Uterus (tissue), 2 donors: ENCODE results near the gene TLE5.

ENCODE experiments used
- POLR2A ChIP-seq, 2 donors: fragments of 450-650 bp; IDR thresholded peaks; one replicate each; pipeline ENCODE4 v1.6.1; 2016; ENCODE audit warnings: antibody characterized with exemption in 2 of 2, mild to moderate bottlenecking in 1 of 2, moderate library complexity in 1 of 2
- TF ChIP-seq, protein P1 (sequence below), 4 experiments: fragments of 200-600 bp in 2 of 4; fragments of 450-650 bp in 2 of 4; sonication (generic) in 2 of 4; IDR thresholded peaks; one replicate each; pipeline ENCODE4 v1.5.1; 2016 to 2019; ENCODE audit warnings: antibody characterized with exemption in 4 of 4, mild to moderate bottlenecking in 2 of 4, moderate library complexity in 1 of 4

DNA sequence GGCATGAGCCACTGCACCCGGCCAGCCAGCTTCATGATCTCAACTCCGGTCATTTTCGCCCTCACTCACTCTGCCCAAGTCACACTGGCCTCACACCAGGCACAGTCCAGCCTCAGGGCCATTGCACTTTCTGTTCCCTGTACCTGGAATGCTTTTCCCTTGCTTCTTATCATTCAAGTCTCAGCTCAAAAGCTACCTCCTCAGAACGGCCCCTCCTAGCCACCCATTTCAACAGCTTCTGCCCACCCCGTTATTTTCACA lies 30.8 kb downstream of the TLE5 start:
- TF ChIP-seq, protein P1, sequence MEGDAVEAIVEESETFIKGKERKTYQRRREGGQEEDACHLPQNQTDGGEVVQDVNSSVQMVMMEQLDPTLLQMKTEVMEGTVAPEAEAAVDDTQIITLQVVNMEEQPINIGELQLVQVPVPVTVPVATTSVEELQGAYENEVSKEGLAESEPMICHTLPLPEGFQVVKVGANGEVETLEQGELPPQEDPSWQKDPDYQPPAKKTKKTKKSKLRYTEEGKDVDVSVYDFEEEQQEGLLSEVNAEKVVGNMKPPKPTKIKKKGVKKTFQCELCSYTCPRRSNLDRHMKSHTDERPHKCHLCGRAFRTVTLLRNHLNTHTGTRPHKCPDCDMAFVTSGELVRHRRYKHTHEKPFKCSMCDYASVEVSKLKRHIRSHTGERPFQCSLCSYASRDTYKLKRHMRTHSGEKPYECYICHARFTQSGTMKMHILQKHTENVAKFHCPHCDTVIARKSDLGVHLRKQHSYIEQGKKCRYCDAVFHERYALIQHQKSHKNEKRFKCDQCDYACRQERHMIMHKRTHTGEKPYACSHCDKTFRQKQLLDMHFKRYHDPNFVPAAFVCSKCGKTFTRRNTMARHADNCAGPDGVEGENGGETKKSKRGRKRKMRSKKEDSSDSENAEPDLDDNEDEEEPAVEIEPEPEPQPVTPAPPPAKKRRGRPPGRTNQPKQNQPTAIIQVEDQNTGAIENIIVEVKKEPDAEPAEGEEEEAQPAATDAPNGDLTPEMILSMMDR (IDR thresholded peaks at IDR 0.05) = no peak
- TF ChIP-seq POLR2A (IDR thresholded peaks at IDR 0.05) = no peak
